ENCODE measurements around the gene PLEKHG4B. TPM values are rescaled to one million over a fixed set of nuclear protein-coding genes. Genes with fewer than 3 reads are reported as not detected.

The PLEKHG4B gene
- total RNA-seq, 1 donor from 2014 or later = not detected

- FAIRE-seq = no peak
- DNase-seq (ENCODE audit: low read depth) = no peak
- H3K27me3 ChIP-seq (ENCODE audit: control insufficient read depth, insufficient read depth, low read length) = peaks cover 2% of the 10 kb centered on the region
- no peaks in the 10 kb centered on the region for H3K36me3 ChIP-seq (ENCODE audit: control insufficient read depth, insufficient read depth, low read length)
- no peak overlapping the region for H3K4me3 ChIP-seq (ENCODE audit: low read depth, low read length)
- TF ChIP-seq, protein P1, sequence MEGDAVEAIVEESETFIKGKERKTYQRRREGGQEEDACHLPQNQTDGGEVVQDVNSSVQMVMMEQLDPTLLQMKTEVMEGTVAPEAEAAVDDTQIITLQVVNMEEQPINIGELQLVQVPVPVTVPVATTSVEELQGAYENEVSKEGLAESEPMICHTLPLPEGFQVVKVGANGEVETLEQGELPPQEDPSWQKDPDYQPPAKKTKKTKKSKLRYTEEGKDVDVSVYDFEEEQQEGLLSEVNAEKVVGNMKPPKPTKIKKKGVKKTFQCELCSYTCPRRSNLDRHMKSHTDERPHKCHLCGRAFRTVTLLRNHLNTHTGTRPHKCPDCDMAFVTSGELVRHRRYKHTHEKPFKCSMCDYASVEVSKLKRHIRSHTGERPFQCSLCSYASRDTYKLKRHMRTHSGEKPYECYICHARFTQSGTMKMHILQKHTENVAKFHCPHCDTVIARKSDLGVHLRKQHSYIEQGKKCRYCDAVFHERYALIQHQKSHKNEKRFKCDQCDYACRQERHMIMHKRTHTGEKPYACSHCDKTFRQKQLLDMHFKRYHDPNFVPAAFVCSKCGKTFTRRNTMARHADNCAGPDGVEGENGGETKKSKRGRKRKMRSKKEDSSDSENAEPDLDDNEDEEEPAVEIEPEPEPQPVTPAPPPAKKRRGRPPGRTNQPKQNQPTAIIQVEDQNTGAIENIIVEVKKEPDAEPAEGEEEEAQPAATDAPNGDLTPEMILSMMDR (IDR thresholded peaks at IDR 0.05; ENCODE audit: insufficient read depth, low read length, severe bottlenecking) = no peak
Measured at GRCh38 chr5:141211-141610, 49.2 kb downstream of the PLEKHG4B start.

DNA sequence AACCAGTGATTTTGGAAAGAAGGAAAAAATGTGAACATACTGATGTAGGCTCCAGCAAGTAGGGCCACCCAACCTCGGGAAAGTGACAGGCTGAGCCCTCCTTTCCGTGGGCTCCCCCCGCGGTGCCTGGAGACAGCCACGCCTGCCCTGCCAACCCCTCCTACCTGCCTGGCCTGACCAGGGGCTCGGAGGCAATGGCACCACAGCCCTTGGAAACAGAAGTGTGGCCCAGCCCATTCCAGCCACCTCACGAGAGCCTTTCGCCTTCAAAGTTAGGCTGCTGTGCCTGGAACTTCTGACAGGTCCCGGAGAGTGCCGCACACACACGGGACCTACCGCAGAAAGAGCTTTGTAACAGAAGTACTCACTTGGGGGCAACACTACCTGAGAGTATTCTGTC, 49.8 kb downstream of the PLEKHG4B start:
- H3K36me3 ChIP-seq (ENCODE audit: control insufficient read depth, insufficient read depth, low read length) = no peaks in the 10 kb centered on the region
- no peak overlapping the region for H3K4me3 ChIP-seq (ENCODE audit: low read depth, low read length)
- H3K27me3 ChIP-seq (ENCODE audit: control insufficient read depth, insufficient read depth, low read length) = peaks cover 2% of the 10 kb centered on the region
- no peak for DNase-seq (ENCODE audit: low read depth)
- TF ChIP-seq, protein P1 (IDR thresholded peaks at IDR 0.05; ENCODE audit: insufficient read depth, low read length, severe bottlenecking) = no peak
- no peak for FAIRE-seq

- H3K36me3 ChIP-seq (ENCODE audit: control insufficient read depth, insufficient read depth, low read length) = no peaks in the 10 kb centered on the region
- H3K27me3 ChIP-seq (ENCODE audit: control insufficient read depth, insufficient read depth, low read length) = peaks cover 2% of the 10 kb centered on the region
- TF ChIP-seq, protein P1 (IDR thresholded peaks at IDR 0.05; ENCODE audit: insufficient read depth, low read length, severe bottlenecking) = no peak
- H3K4me3 ChIP-seq (ENCODE audit: low read depth, low read length) = no peak overlapping the region
- peak; percentile 88 for FAIRE-seq
- no peak for DNase-seq (ENCODE audit: low read depth)
Measured at GRCh38 chr5:142246-142810, 50.4 kb downstream of the PLEKHG4B start.

GRCh38 chr5:143041-143440, 51.1 kb downstream of the PLEKHG4B start:
- peaks cover 2% of the 10 kb centered on the region for H3K27me3 ChIP-seq (ENCODE audit: control insufficient read depth, insufficient read depth, low read length)
- DNase-seq (ENCODE audit: low read depth) (no peak), FAIRE-seq (no peak)
- TF ChIP-seq, protein P1 (IDR thresholded peaks at IDR 0.05; ENCODE audit: insufficient read depth, low read length, severe bottlenecking) = no peak
- no peak overlapping the region for H3K4me3 ChIP-seq (ENCODE audit: low read depth, low read length)
- no peaks in the 10 kb centered on the region for H3K36me3 ChIP-seq (ENCODE audit: control insufficient read depth, insufficient read depth, low read length)

GRCh38 chr5:144941-145340, 53.0 kb downstream of the PLEKHG4B start:
- H3K27me3 ChIP-seq (ENCODE audit: control insufficient read depth, insufficient read depth, low read length) = peaks cover 2% of the 10 kb centered on the region
- no peak for FAIRE-seq
- no peaks in the 10 kb centered on the region for H3K36me3 ChIP-seq (ENCODE audit: control insufficient read depth, insufficient read depth, low read length)
- TF ChIP-seq, protein P1 (IDR thresholded peaks at IDR 0.05; ENCODE audit: insufficient read depth, low read length, severe bottlenecking) = no peak
- DNase-seq (ENCODE audit: low read depth) = no peak
- H3K4me3 ChIP-seq (ENCODE audit: low read depth, low read length) = no peak overlapping the region
